HG03342 (cell line): ENCODE measurements around the gene AK9.

Source experiments
- ATAC-seq: cut with Tn5 transposase; IDR thresholded peaks from one replicate; pipeline ENCODE4 v1.9.1; 2021; ENCODE audit warnings: mild to moderate bottlenecking, moderate library complexity; ENCODE audit not compliant: unreplicated experiment

AK9 gene

GRCh38 chr6:109448615-109449014, 242.4 kb downstream of the AK9 start:
- ATAC-seq = no peak

GRCh38 chr6:109447878-109448555, 243.0 kb downstream of the AK9 start:
- ATAC-seq = no peak

DNA sequence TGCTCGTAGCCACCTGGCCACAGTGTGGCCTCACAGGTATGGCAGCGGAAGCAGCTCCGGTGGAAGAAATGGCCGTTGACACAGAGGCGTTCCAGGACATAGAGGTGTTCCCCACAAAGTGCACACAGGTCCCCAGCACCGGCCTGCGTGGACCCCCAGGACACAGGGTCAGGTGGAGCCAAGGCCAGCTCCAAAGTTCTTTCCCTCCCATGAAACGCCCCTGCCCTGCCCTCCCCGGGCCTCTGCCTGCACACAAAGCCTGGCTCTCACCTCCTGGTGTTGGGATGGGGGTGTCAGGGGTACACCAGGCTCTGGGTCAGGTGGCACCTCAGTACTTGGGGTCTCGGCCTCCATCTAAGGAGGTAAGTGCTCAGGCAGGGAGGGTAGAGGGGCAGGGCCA, 243.9 kb downstream of the AK9 start:
- ATAC-seq = no peak

DNA sequence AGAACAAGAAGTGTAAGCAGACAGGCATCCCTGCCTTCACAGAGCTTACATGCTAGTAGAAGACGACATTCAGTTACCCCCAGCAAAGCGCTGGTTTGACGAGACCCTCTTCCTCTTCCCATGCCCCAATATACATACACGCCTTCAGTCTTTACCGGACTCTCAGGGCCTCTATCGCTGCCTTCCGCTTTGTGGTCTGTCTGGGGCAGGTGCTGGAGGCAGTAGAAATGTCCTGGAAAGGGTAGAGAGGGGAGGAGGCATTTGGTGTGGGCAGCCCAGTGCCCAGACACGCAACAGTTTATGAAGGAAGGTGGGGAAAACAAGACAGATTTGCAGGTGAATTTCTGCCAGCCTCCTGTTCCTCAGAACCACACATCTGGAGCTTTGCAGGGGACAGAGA, 244.5 kb downstream of the AK9 start:
- no peak for ATAC-seq

DNA sequence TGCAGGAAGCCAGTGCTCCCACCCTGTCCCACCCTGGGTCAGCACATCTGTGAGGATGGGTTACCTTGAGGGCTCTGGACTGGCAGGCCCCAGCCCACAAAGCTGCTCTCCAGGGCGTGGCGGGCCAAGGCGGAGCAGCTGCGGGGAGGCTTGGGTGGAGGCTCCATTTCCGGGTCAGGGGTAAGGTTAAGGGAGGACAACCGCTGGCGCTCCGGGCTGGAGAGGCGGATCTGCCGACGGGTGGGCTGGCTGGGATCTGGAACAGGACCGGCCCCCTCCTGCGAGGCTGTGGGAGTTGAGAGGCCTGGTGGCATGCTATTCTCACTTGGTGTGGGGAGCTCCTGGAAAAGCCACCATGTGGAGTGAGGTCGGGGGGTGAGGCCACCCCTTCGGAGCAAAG, 244.9 kb downstream of the AK9 start:
- ATAC-seq = no peak

- ATAC-seq = no peak
These were observed 245.6 kb downstream of the AK9 start for GRCh38 chr6:109445382-109445781.

- ATAC-seq = no peak
These were observed 247.5 kb downstream of the AK9 start for GRCh38 chr6:109443425-109443950.
